GM12801 (cell line): ENCODE data around the gene SEZ6L.

Source experiments
- CTCF ChIP-seq: IDR thresholded peaks from one replicate; pipeline ENCODE4 v1.5.1; 2011; ENCODE audit warnings: control low read depth; ENCODE audit not compliant: insufficient read length; ENCODE audit errors: extremely low read depth

The SEZ6L gene

DNA sequence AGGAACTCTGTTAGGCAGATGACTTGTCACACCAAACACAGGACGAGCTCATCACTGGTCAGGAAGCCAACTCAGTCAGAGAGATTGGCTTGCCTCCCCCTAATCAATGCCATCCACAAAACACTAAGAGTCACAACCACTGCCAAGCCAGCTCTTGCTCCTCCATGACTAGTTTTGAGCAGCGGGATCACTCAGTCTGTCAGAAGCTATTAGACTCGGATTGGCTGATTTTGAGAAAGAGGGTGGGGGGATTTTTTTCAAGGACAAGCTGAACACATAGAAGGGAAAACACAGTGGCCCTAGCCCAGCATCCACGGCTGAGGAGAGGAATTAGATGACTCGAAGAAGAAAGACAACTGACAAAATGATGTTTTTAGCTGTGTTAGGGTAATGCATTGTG, 55.9 kb downstream of the SEZ6L start:
- no peak for TF ChIP-seq CTCF

DNA sequence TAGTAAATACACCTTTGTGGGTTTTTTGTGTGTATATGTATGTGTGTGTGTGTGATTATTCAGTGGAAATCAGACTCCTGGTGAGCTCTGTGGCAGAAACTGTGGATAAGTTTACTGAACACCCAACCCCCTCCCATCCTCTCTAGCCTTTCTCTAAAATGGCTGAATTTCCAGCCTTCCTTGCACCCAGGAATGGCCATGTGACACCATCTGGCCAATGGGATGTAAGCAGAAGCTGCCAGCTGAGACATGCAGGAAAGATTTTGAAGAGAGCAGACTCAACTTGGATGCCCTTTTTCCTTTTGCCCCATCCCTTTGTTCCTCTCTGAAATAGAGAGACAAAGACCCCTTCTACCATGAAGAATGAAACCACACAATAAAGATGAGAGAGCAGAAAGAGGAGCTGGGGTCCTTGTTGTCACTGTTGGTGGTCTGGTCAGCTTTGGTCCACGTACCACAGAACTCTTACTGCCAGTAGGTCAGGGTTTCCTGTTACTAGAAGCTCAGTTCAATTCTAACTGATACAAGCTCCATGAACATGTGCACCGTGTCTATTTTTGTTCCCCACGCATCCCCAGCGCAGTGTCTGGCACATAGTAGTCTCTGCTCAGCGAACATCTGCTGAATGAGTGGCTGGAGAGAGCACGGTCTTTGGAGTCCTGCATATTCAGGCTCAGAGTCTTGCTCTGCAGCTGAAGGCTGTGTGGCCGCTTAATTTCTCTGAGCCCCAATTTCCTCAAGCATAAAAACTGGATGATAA, 57.5 kb downstream of the SEZ6L start:
- TF ChIP-seq CTCF = no peak

GRCh38 chr22:26229910-26230309, 60.6 kb downstream of the SEZ6L start:
- no peak for TF ChIP-seq CTCF

- TF ChIP-seq CTCF = no peak
These were observed 65.0 kb downstream of the SEZ6L start for GRCh38 chr22:26234296-26234695.

- TF ChIP-seq CTCF = no peak
These were observed 66.7 kb downstream of the SEZ6L start for GRCh38 chr22:26235792-26236487.

- no peak for TF ChIP-seq CTCF
These were observed 67.7 kb downstream of the SEZ6L start for GRCh38 chr22:26236991-26237390.

- no peak for TF ChIP-seq CTCF
These were observed 69.3 kb downstream of the SEZ6L start for GRCh38 chr22:26238596-26238995.
